Endothelial cell of umbilical vein (primary cell): Measurements from ENCODE around the gene TUB. TPM values are rescaled to one million over a fixed set of nuclear protein-coding genes. Genes with fewer than 3 reads are reported as not detected.

Experiments
- BruUV-seq: library from RNA; stranded (reverse); fragments of 400-500 nt; replicated peaks from 2 replicates; lab custom pipeline; 2021; lab: Mats Ljungman, UMichigan
- CTCF ChIA-PET: fragments of 300-600, 350-600 bp; sonication (Branson Sonifier 250); formaldehyde crosslinking; loops from one replicate; lab custom pipeline; 2021; ENCODE audit warnings: antibody characterized with exemption, inconsistent platforms; lab: Charles Lee
- POLR2A ChIA-PET: fragments of 300-600, 350-600 bp; sonication (Branson Sonifier 250); formaldehyde crosslinking; loops from one replicate; lab custom pipeline; 2021; ENCODE audit warnings: antibody characterized with exemption, inconsistent platforms; lab: Charles Lee
- DNase-seq: peaks from one replicate; pipeline ENCODE4 v3.0.0-alpha.2; 2011; ENCODE audit warnings: low read depth, low spot score
- FAIRE-seq: peaks from 2 replicates; lab custom pipeline; 2011; peaks lifted over from hg19 to GRCh38; lab: Jason Lieb, UNC
- H2AFZ ChIP-seq: 2 replicates; pipeline ENCODE4 v1.6.0; 2012; ENCODE audit warnings: low read depth, low read length, control low read depth, inconsistent platforms
- H3K27ac ChIP-seq: 2 replicates; pipeline ENCODE4 v1.5.1; 2011; ENCODE audit warnings: low read depth, mild to moderate bottlenecking, control low read depth, low read length, moderate library complexity; ENCODE audit not compliant: insufficient read depth
- H3K27me3 ChIP-seq, 2 experiments: 2 replicates each; pipeline versions ENCODE4 v1.6.0 to v1.6.1; 2011; ENCODE audit warnings: low read length in 2 of 2, mixed read lengths in 1 of 2; ENCODE audit not compliant: control insufficient read depth in 2 of 2, insufficient read depth in 2 of 2
- H3K36me3 ChIP-seq, 2 experiments: 2 replicates in 1 of 2; 3 replicates in 1 of 2; pipeline ENCODE4 v1.5.1; 2011; ENCODE audit warnings: low read length in 2 of 2, mild to moderate bottlenecking in 1 of 2, moderate library complexity in 1 of 2; ENCODE audit not compliant: control insufficient read depth in 2 of 2, insufficient read depth in 2 of 2; ENCODE audit errors: extremely low read depth in 1 of 2
- H3K4me1 ChIP-seq: 3 replicates; pipeline ENCODE4 v1.5.1; 2011; ENCODE audit warnings: mild to moderate bottlenecking, low read length; ENCODE audit not compliant: control insufficient read depth, insufficient read depth; ENCODE audit errors: extremely low read depth
- H3K4me2 ChIP-seq: 2 replicates; pipeline ENCODE4 v1.6.1; 2011; ENCODE audit warnings: low read length, control low read depth, mixed read lengths; ENCODE audit not compliant: insufficient read depth
- H3K4me3 ChIP-seq, 3 experiments: fragments of 200-600 bp in 1 of 3; sonication (generic), shearing (Covaris generic) in 1 of 3; replicated peaks in 1 of 3; 2 replicates each; pipeline ENCODE4 v1.5.1; 2011 to 2016; ENCODE audit warnings: control low read depth in 3 of 3, low read length in 3 of 3, mild to moderate bottlenecking in 2 of 3, inconsistent platforms in 1 of 3, low read depth in 1 of 3, moderate library complexity in 1 of 3; ENCODE audit not compliant: insufficient read depth in 1 of 3
- H3K79me2 ChIP-seq: 2 replicates; pipeline ENCODE4 v1.6.0; 2012; ENCODE audit warnings: low read length, inconsistent platforms; ENCODE audit not compliant: control insufficient read depth, insufficient read depth
- H3K9ac ChIP-seq: replicated peaks from 2 replicates; pipeline ENCODE3; 2011; ENCODE audit warnings: low read length, control low read depth; ENCODE audit not compliant: insufficient read depth; ENCODE audit errors: extremely low read depth
- H3K9me1 ChIP-seq: replicated peaks from 3 replicates; pipeline ENCODE4 v1.6.0; 2011; ENCODE audit warnings: mild to moderate bottlenecking, low read length; ENCODE audit not compliant: control insufficient read depth, insufficient read depth; ENCODE audit errors: extremely low read depth
- H3K9me3 ChIP-seq: replicated peaks from 2 replicates; pipeline ENCODE4 v1.5.1; 2012; ENCODE audit warnings: low read length, inconsistent platforms; ENCODE audit not compliant: control insufficient read depth, insufficient read depth
- H4K20me1 ChIP-seq: replicated peaks from 2 replicates; pipeline ENCODE3; 2011; ENCODE audit warnings: mild to moderate bottlenecking, low read length; ENCODE audit not compliant: control insufficient read depth, insufficient read depth; ENCODE audit errors: extremely low read depth
- EZH2 ChIP-seq: IDR thresholded peaks from 2 replicates; pipeline ENCODE4 v1.6.1; 2012; ENCODE audit warnings: borderline replicate concordance, low read depth, mild to moderate bottlenecking, moderate library complexity, low read length, inconsistent platforms; ENCODE audit not compliant: severe bottlenecking
- FOS ChIP-seq: IDR thresholded peaks from 2 replicates; pipeline ENCODE4 v1.6.1; 2011; ENCODE audit warnings: mild to moderate bottlenecking, low read length, moderate library complexity, borderline replicate concordance; ENCODE audit not compliant: insufficient read depth
- GATA2 ChIP-seq: IDR thresholded peaks from 2 replicates; pipeline ENCODE4 v1.7.0; 2011; ENCODE audit warnings: low read depth, mild to moderate bottlenecking, moderate library complexity, mixed read lengths, low read length; ENCODE audit not compliant: insufficient read length, insufficient read depth
- JUN ChIP-seq: IDR thresholded peaks from 2 replicates; pipeline ENCODE4 v1.6.1; 2011; ENCODE audit warnings: borderline replicate concordance, low read depth; ENCODE audit not compliant: insufficient read length, insufficient read depth
- MAX ChIP-seq: IDR thresholded peaks from 2 replicates; pipeline ENCODE4 v1.6.1; 2011; ENCODE audit not compliant: insufficient read depth, insufficient read length
- MYC ChIP-seq: IDR thresholded peaks from one replicate; pipeline ENCODE4 v1.6.1; 2011; ENCODE audit warnings: mild to moderate bottlenecking, low read depth, low read length
- POLR2A ChIP-seq: IDR thresholded peaks from 2 replicates; pipeline ENCODE4 v1.6.1; 2012; ENCODE audit warnings: low read depth, mild to moderate bottlenecking, control low read depth, low read length
- POLR2AphosphoS5 ChIP-seq: IDR thresholded peaks from 2 replicates; pipeline ENCODE4 v1.6.1; 2012; ENCODE audit warnings: low read depth, mild to moderate bottlenecking, control low read depth, low read length, moderate library complexity; ENCODE audit not compliant: insufficient read depth
- dilution Hi-C: fragments of 300-500 bp; cut with MboI; formaldehyde crosslinking; loops from one replicate; pipeline ENCODE4 v1.15.0; 2019; ENCODE audit warnings: low sequenced_read_pairs; ENCODE audit not compliant: extremely low pct_ligation_motif_present
- intact Hi-C: fragments of 100-400 bp; cut with micrococcal nuclease; formaldehyde crosslinking; loops from one replicate; pipeline ENCODE4 v1.10.0; 2022
- polyA plus RNA-seq, 4 experiments: library from polyadenylated mRNA; depleted of rRNA in 3 of 4; stranded (reverse) in 3 of 4; unstranded in 1 of 4; fragments of >200 nt; gene quantifications; 2 replicates each; pipeline versions ENCODE4 v1.2.1 to v1.2.3, GENCODE V29; 2011 to 2012; ENCODE audit warnings: missing spikeins in 1 of 4
- total RNA-seq: library from RNA; stranded (reverse); gene quantifications from 2 replicates; pipeline ENCODE4 v1.2.3, GENCODE V29; 2021
- TF ChIP-seq, protein P1 (sequence below), 2 donors: IDR thresholded peaks; 1 replicate in 1 of 2; 2 replicates in 1 of 2; pipeline ENCODE4 v1.5.1; 2011; ENCODE audit warnings: low read length in 2 of 2, mild to moderate bottlenecking in 2 of 2, moderate library complexity in 2 of 2, control low read depth in 1 of 2, inconsistent platforms in 1 of 2, low read depth in 1 of 2; ENCODE audit not compliant: insufficient read depth in 1 of 2; ENCODE audit errors: extremely low read depth in 1 of 2

TUB gene
- total and polyA plus RNA-seq, 2 donors (not counting 3 experiments of a cell fraction or from before 2014, with no cell fraction given): 2.3 to 3.9 TPM

- Histone ChIP-seq H3K27me3 (no peaks in the 10 kb centered on the region), H3K36me3 (no peaks in the 10 kb centered on the region), H3K27ac (no peak overlapping the region), H3K9me1 (no peaks in the 10 kb centered on the region), H3K4me3 (no peak overlapping the region), H2AFZ (no peak overlapping the region), H3K4me1 (no peaks in the 10 kb centered on the region), H4K20me1 (no peaks in the 10 kb centered on the region), H3K9ac (no peak overlapping the region), H3K4me2 (no peak overlapping the region), H3K9me3 (no peaks in the 10 kb centered on the region), H3K79me2 (no peaks in the 10 kb centered on the region)
- TF ChIP-seq, protein P1, sequence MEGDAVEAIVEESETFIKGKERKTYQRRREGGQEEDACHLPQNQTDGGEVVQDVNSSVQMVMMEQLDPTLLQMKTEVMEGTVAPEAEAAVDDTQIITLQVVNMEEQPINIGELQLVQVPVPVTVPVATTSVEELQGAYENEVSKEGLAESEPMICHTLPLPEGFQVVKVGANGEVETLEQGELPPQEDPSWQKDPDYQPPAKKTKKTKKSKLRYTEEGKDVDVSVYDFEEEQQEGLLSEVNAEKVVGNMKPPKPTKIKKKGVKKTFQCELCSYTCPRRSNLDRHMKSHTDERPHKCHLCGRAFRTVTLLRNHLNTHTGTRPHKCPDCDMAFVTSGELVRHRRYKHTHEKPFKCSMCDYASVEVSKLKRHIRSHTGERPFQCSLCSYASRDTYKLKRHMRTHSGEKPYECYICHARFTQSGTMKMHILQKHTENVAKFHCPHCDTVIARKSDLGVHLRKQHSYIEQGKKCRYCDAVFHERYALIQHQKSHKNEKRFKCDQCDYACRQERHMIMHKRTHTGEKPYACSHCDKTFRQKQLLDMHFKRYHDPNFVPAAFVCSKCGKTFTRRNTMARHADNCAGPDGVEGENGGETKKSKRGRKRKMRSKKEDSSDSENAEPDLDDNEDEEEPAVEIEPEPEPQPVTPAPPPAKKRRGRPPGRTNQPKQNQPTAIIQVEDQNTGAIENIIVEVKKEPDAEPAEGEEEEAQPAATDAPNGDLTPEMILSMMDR (IDR thresholded peaks at IDR 0.05; ENCODE audit: extremely low read depth in 1 of 2, insufficient read depth in 1 of 2, low read depth in 1 of 2, low read length in 2 of 2): no peak
- no peak for TF ChIP-seq FOS
- TF ChIP-seq POLR2A: no peak
- TF ChIP-seq GATA2: no peak
- no peak for TF ChIP-seq EZH2
- TF ChIP-seq MAX: no peak
- no peak for TF ChIP-seq MYC
- TF ChIP-seq JUN: no peak
- TF ChIP-seq POLR2AphosphoS5: no peak
- FAIRE-seq: no peak
- dilution Hi-C loops: no loop called here
- no TSS peak for BruUV-seq
- DNase-seq: no peak
- ChIA-PET CTCF (interaction anchor here (1.0 to 2.8 kb wide), 2 partner anchors 9 to 27 kb away, joined by 3 to 7 read pairs; no protein-coding TSS in a partner anchor), POLR2A (no interaction called here)
- intact Hi-C loops: no loop called here
Measured at GRCh38 chr11:8126649-8127289, 45.8 kb downstream of the TUB start.
